NCI-H1105 treated with DMSO at 0.1 percent for 48 hours (cell line): ENCODE data around the gene DNMT3B.
"Not testable (repeated sequence)": the region's sequence is repeated elsewhere in the genome, so short reads cannot be mapped to it uniquely, and the experiment has no call there.

Source experiments
- DNase-seq: peaks from one replicate; lab custom pipeline; 2025; lab: John Stamatoyannopoulos, UW

Gene DNMT3B

DNA sequence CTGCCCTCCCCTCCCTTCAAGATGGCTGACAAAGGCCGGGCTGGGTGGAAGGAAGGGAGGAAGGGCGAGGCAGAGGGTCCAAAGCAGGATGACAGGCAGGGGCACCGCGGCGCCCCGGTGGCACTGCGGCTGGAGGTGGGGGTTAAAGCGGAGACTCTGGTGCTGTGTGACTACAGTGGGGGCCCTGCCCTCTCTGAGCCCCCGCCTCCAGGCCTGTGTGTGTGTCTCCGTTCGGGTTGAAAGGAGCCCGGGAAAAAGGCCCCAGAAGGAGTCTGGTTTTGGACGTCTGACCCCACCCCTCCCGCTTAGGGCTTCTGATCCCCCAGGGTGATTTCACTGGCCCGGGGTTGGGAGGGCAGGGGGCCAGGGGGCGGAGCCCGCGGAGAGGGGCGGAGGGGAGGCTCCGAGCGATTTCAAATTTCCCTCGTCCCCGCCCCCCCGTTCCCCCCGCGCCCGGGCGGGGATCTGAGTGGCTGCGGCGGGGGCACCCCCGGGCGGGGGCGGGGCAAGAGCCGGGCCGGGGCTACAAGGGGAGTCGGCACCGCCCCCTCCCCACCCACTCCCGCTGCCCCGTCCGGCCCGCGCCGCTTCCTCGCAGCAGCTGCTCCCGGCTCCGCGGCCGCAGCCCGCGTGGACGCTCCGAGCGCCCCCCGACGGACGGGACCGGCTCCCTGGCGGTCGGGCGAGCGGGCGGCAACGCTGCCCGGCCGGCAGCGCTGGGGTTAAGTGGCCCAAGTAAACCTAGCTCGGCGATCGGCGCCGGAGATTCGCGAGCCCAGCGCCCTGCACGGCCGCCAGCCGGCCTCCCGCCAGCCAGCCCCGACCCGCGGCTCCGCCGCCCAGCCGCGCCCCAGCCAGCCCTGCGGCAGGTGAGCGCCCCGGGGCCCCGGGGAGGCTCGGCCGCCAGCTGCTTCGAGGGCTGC is at the start of gene DNMT3B:
Gene DNMT3B, plus strand, starts transcription at position 555 of the 923 bp plus-strand sequence. CDS start 17,939 bp downstream, outside the sequence.
- DNase-seq, result peak; percentile 78

DNA sequence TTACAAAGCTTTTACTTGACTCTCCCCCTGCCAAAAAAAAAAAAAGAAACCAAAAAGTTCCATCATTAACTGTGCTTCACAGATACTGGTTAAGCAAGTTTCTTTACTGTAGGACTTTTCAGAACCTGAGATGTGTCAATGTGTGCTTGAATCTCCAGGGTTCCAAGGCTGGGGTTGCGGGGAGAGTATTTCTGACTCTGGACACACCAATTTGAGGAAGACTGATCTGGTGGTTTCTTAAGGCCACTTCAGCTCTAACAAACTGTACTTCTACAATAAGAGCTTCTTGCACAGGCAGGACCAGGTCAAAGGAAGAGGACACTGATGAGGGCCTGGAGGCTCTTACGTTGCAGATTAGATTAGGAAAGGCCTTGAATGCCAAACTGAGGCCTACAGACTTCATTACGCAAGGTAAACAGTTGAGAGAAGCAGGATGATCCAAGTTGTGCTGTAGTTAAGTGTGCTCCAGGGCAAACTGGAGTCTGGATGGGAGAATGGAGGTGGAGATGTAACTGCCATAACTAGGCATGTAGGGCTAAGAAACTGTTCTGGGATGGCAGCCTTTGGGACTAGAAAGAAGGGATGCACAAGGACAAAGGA is 43.3 kb upstream of the DNMT3B start:
- DNase-seq, result no peak

DNA sequence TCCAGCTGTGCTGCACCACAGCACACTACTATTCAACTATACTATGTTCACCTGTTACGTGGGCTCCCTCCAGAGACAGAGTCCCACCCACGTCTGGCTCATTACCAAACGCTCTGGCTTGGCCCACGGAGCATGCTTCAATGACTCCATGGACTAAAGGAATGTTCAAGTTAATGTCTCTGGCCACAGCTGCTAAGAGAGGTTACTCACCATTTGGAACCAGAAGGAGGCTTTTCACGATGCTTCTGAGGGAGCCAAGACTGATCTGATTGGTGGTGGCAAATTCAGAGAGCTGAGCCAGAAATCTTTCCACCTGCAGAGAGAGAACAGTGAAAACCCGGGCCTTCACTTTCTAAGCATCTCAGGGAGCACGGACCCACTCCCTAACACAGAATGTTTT is 34.5 kb upstream of the DNMT3B start:
- no peak for DNase-seq

DNA sequence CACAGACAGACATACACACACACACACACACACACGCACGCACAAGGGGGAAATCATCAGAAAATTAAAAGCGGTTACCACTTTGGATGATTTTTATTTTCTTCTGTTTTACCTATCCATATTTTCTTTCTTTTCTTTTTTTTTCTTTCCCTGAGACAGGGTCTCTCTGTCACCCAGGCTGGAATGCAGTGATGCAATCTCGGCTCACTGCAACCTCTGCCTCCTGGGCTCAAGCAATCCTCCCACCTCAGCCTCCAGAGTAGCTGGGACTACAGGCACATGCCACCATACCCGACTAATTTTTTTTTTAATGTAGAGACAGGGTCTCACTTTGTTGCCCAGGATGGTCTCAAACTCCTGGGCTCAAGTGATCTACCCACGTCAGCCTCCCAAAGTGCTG is 33.8 kb upstream of the DNMT3B start:
- not testable (repeated sequence) for DNase-seq

DNA sequence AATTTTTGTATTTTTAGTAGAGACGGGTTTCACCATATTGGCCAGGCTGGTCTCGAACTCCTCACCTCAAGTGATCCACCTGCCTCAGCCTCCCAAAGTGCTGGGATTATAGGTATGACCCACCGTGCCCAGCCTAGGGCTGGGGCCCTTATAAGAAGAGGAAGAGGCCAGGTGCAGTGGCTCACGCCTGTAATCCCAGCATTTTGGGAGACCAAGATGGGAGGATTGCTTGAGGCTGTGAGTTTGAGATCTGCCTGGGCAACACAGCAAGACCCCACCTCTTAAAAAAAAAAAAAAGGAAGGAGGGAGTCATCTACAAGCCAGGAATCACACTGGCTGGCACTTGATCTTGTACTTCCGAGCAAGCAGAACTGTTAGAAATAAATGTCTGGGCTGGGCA is 32.9 kb upstream of the DNMT3B start:
- not testable (repeated sequence) for DNase-seq

DNA sequence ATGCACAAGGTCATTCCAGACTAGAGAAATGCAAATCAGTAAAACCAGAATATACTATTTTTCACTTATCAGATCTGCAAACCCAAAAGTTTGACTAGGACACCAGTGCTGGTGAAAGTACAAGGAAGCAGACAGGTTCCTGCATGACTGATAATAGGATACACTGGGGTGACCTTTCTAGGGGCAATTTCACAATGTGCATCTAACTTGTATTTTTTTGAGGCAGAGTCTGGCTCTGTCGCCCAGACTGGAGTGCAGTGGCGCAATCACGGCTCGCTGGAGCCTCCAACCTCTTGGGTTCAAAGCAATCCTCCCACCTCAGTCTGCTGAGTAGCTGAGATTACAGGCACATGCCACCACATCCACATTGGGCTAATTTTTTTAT is 30.3 kb upstream of the DNMT3B start:
- no peak for DNase-seq

DNA sequence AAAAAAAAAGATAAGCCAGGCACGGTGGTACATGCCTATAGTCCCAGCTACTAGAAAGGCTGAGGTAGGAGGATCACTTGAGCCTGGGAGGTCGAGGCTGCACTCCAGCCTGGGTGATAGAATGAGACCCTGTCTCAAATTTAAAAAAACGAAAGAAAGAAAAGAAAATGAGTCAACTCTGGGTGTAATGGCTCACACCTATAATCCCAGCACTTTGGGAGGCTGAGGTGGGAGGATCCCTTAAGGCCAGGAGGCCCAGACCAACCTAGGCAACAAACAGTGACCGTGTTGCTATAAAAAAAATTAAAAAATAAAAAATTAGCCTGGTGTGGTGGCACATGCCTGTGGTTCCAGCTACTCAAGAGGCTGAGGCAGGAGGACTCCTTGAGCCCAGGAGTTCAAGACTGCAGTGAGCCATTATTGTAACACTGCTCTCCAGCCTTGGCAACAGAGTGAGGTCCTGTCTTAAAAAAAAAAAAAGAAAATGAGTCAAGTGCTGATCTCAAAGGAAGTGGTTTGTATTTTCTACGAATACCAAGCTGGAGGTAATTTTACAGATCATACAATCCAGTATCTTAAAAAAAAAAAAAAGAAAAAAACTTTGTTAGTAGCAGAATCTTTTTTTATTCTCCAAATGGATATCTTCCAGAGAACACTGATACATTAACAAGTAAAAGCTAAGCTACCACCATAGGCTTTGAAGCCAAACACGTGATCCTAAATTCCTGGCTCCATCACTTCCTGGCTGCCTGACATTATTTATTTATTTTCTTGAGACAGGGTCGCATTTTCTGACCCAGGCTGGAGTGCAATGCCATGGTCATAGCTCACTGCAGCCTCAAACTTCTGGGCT is 24.6 kb upstream of the DNMT3B start:
- no peak for DNase-seq

DNA sequence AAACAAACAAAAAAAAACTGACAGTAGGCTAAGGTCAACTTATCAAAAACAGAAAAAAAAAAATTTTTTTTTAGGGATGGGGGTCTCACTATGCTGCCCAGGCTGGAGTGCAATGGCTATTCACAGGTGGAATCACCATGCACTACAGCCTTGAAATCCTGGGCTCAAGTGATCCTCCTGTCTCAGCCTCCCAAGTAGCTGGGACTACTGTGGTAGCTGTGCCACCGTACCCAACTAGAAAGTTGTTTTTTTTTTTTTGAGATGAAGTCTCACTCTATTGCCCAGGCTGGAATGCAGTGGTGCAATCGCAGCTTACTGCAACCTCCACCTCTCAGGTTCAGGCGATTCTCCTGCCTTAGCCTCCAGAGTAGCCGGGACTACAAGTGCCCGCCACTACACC is 21.0 kb upstream of the DNMT3B start:
- DNase-seq, result no peak

DNA sequence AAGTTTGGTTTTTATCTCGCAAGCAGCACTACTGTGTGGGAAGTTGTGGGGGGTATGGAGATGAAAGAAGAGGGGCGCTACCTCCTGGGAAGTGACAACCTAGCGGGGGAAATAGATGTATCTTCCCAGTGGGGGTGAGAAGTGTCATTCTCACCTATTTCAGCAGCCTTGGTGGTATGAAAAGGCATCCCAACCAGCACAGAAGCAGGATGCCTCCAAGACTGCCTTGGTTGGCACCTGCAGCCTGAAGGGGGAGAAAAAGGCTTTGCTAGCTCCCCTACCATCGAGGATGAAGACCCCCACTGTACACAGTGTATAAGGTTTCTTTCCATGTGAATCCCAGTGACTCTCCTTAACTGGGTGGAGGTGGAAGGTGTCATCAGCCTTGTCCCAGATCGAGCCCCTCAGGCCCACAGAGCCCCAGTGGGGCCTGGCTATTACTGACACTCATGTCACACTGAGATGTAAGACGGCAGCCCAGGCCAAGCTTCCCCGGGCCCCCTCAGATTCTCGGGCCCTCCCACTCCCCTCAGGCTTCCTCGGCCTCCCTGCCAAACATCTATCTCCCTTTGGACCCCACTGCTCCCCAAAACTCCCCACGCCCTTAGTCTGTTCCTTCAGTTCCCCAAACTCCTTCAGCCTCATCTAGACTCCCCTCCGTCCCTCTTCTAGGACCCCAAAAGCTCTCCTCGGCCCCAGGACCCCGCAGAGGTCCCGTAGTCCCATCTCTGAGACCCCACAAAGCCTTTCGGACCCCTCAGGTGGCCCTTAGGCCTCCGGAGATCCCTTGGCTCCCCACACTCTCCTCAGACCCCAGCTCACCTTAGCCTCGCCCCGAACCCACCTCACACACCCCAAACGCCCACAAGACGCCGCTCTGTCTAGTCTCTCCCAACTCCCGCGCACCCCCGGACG is 19.6 kb upstream of the DNMT3B start:
- no peak for DNase-seq

DNA sequence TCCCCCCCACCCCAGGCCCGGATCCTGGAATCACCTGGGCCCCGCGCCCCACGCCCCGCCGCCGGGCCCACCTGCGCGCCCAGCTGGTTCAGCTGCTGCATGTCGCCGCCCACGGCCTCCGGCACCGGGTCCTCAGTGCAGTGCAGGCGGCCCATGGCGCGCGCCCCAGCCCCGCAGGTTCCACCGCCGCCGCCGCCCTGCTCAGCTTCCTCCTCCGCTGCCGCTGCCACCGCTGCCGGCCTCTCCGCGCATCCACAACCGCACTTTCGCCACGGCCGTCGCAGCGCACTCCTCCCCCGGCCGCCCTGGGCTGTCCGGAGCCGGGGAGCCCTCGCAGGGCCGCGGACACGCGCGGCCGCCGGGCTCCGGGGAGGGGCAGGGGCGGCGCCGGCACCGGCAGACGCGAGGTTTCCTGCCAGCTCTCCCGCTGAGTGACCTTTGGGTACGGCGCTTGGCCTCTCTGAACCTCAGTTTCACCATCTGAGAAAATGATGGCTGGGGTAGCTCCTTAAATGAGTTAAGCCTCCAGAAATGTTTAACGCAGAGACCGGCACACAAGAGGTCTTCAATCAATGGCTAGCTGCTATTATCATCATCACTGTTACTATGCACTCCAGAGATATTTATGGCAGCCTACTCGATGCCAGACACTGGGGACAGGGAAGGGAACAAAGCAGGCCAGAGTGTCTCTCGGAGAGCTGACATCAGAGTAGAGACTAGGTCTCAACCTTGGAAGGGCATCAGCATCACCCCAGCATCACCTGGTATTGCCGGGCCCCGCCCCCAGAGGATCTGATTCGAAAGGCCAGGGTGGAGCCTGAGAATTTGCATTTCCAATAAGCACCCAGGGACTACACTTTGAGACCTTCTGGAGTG is 18.7 kb upstream of the DNMT3B start, which contains the start of gene COMMD7:
Gene COMMD7, minus strand, starts transcription at position 231 of the 876 bp plus-strand sequence. Its CDS starts 76 bp downstream, at position 155.
- DNase-seq, result peak; percentile 59

DNA sequence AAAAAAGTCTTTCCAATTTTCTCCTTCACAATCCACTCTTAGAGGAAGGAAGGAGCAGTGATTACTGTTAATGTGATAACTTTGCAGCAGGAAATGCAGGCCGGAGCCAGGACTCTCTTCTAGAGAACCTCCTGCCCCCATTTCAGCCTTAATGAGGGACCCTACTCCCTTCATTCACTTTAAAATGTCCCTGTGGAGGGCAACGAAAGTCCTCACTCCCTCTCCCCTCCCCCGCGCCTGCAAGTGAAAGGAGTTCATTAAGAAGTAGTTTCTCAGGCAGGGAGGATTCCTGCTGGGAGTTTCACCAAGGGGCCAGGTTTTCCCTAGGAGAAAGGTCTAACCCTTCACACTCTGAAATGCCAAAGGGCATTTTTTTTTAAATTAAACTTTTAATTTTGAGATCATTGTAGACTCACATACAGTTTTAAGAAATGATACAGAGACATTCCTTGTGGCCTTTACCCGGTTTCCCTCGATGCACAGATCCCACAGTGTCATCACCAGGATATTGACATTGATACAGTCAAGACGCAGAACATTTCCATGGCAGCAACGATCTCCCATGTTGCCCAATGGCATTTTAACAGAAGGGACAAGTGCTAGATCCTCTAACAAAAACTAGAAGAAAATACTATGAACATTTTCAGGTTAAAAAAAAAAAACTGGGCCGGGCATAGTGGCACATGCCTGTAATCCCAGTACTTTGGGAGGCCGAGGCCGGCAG is 12.1 kb upstream of the DNMT3B start:
- DNase-seq, result no peak

DNA sequence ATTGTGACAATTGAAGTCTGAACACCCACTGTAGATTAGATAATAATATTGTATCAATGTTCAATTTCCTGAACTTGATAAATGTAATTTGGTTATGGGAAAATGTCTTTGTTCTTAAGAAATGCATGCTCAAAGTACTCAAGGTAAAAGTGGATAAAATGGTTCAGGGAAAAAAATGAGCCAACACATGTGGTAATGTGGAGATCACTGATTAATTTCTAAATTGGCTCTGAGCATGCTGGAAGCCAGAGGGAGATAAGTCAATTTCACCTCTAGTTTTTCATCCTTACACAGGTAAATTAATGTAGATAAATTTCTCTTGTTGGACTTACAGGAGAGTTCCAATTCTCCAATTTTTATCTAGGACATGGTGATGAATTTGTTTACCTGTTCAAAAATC is 10.9 kb upstream of the DNMT3B start:
- no peak for DNase-seq

DNA sequence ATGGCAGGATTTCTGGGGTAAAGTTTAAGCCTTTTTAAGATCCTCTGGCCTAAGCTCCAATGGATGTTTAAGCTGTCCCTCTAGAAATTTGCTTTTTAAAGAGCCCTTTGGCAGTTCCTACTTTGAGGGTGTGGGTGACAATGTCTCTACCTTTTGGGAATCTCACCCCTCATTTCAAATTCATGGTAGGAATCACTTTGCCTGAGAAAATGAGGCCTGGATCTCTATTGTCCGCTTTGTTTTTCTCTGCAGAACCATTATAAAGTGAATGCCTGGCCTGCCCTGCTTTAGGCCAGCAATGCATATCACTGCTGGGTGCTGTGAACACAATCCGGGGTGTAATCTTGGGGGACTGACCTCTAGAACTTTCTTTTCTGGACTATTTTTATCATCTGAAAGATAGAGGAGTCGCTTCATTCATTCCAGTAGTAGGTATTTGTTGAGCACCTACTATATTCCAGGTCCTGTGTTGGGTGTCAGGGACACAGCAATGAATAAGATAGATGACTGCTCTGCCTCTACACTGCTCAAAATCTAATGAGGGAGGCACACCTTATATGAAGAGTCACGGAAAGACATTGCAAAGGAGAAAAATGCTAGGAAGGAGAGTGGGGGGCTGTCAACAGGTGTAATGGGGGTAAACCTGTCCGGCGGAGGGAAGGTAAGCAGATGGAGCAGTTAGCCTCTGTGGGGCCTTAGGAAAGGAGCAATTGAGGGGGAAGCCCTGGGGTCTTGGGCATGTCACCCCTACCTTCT is 10.3 kb upstream of the DNMT3B start:
- no peak for DNase-seq

DNA sequence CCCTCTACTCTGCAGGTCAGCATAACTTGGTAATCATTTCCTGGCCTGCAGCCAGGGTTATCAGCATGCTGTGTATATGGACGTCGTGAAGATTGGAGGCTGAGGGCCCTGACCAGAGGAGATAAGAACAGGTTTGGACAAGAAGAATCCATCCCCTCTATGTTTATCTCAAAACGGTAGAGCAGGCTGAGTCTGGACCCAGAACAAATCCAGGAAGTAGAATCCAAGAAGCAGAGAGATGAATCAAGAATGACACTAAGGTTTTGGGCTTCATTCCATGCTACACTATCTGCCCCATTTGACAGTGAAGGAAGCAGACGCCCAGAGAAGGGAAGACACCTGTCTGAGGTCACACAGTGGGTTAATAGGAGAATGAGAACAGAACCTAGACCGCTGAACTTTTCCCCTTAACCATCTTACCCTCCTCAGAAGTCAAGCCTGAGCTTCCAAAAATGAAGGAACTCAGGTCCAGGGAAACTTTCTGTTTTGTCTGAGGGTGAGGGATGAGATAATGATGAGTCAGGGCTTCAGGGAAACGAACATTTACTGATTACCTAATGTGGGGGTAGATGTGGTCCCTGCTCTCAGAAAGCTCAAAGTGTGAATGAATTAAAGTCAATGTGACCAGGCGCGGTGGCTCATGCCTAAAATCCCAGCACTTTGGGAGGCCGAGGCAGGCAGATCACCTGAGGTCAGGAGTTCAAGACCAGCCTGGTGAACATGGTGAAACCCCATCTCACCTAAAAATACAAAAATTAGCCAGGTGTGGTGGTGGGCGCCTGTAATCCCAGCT is 9.5 kb upstream of the DNMT3B start:
- no peak for DNase-seq

DNA sequence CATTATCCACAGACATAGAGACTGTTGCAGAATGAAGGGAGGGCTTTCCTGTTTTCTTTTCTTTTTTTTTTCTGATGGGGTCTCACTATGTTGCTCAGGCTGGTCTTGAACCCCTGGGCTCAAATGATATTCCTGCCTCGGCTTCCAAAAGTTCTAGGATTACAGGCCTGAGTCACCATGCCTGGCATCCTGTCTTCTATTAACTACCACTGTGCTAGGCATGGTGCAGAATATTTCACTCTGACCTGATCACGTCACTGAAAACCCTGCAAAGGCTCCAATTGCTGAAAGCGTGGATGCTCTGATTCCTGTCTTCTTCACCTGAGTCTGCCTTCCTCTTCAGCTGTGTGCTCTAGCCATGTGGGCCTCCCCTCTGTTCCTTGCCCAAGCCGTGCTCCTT is 8.5 kb upstream of the DNMT3B start:
- DNase-seq, result no peak

DNA sequence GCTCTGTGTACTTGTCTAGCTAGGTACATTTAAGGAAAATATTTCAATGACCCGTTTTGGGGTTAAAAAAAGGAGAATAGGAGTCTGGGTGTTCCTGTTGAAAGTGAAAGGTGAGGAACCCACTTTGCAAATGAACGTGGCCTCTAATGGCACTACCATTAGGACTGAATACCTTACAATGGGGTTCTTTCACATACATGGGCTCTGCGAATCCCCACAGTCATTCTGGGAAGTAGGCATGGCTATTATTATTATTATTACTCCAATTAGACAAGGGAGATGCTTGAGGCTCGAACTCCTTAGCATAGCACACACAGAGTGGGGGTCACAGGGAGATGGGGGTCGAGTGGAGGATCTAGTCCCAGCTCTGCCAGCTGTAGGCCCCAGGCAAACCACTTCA is 6.0 kb upstream of the DNMT3B start:
- DNase-seq, result no peak

DNA sequence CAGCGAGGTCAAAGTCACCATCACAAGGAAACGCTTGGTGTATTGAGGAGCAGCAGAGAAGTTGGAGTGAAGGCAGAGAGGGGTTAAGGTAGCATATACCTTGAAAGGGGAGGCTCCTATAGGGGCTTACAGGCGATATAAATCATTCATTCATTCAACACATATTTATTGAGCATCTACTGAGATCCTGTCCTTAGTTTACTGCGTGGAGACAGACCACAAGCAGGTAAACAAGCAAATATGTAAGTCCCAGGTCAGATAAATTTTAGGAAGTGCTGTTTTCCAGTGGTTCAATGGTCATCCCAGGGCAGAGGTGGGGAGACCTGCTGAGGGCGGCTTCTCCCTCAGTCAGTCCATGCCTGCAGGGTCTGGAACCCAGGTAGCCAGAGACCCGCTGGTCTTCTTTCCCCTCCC is 761 bp upstream of the DNMT3B start:
- no peak for DNase-seq

DNA sequence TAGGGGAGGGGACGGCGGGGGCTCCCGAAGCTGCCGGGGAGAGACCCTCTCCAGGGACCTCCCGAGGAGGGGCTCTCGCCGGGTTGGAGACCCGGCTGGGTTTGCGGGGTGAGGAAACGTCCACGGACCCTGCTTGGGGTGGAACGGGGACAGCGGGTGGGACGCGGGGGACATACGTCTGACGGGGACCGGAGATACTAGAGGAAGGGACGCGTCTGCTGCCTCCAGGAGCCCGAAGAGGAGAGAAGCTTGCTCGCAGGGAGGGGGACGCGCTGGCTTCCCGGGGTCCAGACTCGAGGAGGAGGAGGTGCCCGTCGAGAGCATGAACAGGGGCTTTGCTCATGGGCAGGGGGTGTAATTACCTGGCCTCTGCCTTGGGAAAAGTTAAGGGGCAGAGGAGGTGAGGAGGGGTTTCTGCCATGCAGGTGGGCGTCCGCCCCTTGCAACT is 593 bp downstream of the DNMT3B start:
- DNase-seq, result peak; percentile 22
